ENCODE data around the gene FOXE3. TPM values are rescaled to one million over a fixed set of nuclear protein-coding genes. Genes with fewer than 3 reads are reported as not detected.

FOXE3 gene
- total RNA-seq, 1 donor from 2014 or later, result not detected

- ATAC-seq, result peak in 1 of 2 donors; percentile 36
- Histone ChIP-seq H3K36me3 (no peaks in the 10 kb centered on the region), H3K4me3 (no peak overlapping the region), H3K27ac (no peak overlapping the region), H3K27me3 (ENCODE audit: low read depth) (peaks cover 39% of the 10 kb centered on the region), H3K9me3 (no peaks in the 10 kb centered on the region), H3K4me1 (no peaks in the 10 kb centered on the region)
- DNase-seq, result no peak
- no peak for TF ChIP-seq CTCF (IDR thresholded peaks at IDR 0.05)
- intact Hi-C loops (cut with DNase I), result no loop called here
Observed at GRCh38 chr1:47417170-47418044, 1.3 kb downstream of the FOXE3 start.

DNA sequence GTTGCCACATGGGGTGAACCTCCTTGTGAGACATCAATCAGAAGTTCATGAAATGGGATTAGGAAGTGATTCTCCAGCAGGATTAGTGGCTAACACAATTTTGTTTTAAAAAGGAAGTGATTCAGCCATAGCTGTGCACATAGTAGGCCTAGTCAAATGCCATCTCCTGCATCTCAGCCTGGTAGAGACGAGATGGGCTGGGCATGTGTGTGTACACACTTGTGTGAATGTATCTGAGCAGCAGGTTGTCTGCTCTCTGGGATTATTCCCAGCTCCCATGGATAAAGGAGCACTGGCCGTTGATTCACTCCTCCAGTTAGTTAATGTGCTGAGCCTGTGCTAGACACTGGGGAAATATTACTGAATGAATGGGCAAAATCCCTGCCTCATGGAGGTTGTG, 2.0 kb downstream of the FOXE3 start:
- no peak for ATAC-seq
- intact Hi-C loops (cut with DNase I), result no loop called here
- Histone ChIP-seq H3K4me3 (no peak overlapping the region), H3K4me1 (no peaks in the 10 kb centered on the region), H3K36me3 (no peaks in the 10 kb centered on the region), H3K27me3 (ENCODE audit: low read depth) (peaks cover 39% of the 10 kb centered on the region), H3K27ac (no peak overlapping the region), H3K9me3 (no peaks in the 10 kb centered on the region)
- no peak for TF ChIP-seq CTCF (IDR thresholded peaks at IDR 0.05)
- DNase-seq, result no peak

DNA sequence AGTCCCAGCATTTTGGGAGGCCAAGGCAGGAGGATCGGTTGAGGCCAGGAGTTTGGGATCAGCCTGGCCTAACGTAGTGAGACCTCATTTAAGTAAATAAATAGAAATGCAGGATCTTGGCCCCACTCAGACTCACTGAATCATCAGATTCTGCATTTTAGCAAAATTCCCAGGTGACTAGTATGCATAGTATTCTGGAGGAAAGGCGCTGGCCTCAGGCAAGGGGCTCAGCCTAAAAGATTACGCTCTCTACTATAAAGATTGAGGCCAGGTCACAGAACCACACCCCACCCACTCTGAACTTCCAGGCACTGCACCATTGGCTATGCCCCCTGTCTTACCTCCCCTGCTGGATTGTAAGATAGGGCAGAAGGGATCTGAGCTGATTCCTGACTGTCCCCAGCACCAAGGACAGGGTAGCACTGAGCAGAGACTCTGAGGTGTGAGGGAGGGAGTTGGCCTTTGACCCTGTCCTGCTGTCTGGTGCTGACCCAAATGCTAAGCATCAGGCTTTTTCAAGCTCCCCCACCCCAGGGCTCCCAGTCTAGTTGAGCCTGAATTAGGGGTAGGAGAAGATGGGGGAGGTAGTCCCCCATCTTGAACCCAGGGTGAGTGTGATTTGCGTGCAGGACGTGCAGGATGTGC, 2.7 kb downstream of the FOXE3 start:
- intact Hi-C loops (cut with DNase I), result no loop called here
- Histone ChIP-seq H3K9me3 (no peaks in the 10 kb centered on the region), H3K27me3 (ENCODE audit: low read depth) (peaks cover 39% of the 10 kb centered on the region), H3K4me3 (no peak overlapping the region), H3K36me3 (no peaks in the 10 kb centered on the region), H3K27ac (no peak overlapping the region), H3K4me1 (no peaks in the 10 kb centered on the region)
- DNase-seq, result no peak
- no peak for ATAC-seq
- TF ChIP-seq CTCF (IDR thresholded peaks at IDR 0.05), result no peak

DNA sequence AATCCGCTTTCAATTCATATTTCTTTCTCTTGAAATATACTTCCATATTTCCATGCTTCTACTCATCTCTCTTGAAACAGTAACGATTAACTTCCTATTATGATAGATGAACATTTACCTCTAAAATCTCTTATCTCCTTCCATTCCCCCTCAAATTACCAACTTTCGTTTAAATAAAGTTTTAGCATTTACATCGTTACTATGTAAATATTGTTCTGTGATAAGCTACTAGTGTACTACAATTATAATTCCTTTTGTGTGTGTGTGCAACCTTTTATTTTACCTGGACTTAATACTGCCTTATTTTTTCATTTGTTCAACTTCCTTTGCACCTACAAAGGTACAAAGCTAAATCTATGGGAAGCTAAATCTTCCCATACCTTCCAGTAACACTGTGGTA, 4.5 kb downstream of the FOXE3 start:
- H3K4me1 ChIP-seq, result no peaks in the 10 kb centered on the region
- DNase-seq (no peak), ATAC-seq (no peak)
- H3K4me3 ChIP-seq, result no peak overlapping the region
- H3K27ac ChIP-seq, result no peak overlapping the region
- no peak for TF ChIP-seq CTCF (IDR thresholded peaks at IDR 0.05)
- intact Hi-C loops (cut with DNase I), result no loop called here
- no peaks in the 10 kb centered on the region for H3K9me3 ChIP-seq
- H3K27me3 ChIP-seq (ENCODE audit: low read depth), result peaks cover 34% of the 10 kb centered on the region
- no peaks in the 10 kb centered on the region for H3K36me3 ChIP-seq

DNA sequence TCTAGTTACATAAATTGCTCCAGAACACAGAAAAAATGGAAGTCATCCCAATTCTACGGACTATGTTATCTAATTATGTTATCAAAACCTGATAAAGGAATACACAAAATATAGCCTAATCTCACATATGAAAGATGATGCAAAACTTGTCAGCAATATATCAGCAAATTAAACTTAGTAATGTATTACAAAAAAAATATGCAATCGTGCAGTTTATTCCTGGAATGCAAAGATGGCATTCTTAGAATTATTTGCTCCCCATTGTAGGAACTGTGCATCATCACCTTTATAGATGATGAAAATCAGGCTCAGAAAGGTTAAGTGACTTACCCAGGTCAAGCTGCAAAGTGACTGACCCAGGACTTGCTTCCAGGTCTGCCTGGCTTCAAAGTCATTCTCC, 7.8 kb downstream of the FOXE3 start:
- H3K4me3 ChIP-seq, result no peak overlapping the region
- no peak for ATAC-seq
- peaks cover 8% of the 10 kb centered on the region for H3K27me3 ChIP-seq (ENCODE audit: low read depth)
- H3K27ac ChIP-seq, result no peak overlapping the region
- DNase-seq, result no peak
- TF ChIP-seq CTCF (IDR thresholded peaks at IDR 0.05), result no peak
- no peaks in the 10 kb centered on the region for H3K36me3 ChIP-seq
- H3K9me3 ChIP-seq, result no peaks in the 10 kb centered on the region
- no peaks in the 10 kb centered on the region for H3K4me1 ChIP-seq
- intact Hi-C loops (cut with DNase I), result no loop called here

Data from lower lobe of right lung (tissue), 2 donors.